Measurements from ENCODE around the gene NTM.

- TF ChIP-seq EZH2 (IDR thresholded peaks at IDR 0.05) (no peak), POLR2AphosphoS5 (IDR thresholded peaks at IDR 0.05; ENCODE audit: borderline replicate concordance, low read depth, low read length) (no peak)
Measured at GRCh38 chr11:131893988-131894387, 523.6 kb downstream of the NTM start.
